Transverse colon (tissue), 4 donors: ENCODE results near the gene PDZD7. TPM values are rescaled to one million over a fixed set of nuclear protein-coding genes. Genes with fewer than 3 reads are reported as not detected.

ENCODE experiments used
- DNase-seq: peaks from one replicate; pipeline ENCODE4 v3.0.0-alpha.2; 2019
- H3K27ac ChIP-seq, 4 donors: fragments of 200-600 bp; sonication (generic); 2 replicates each; pipeline ENCODE4 v1.5.1; 2016 to 2018; ENCODE audit warnings: inconsistent platforms in 4 of 4
- H3K27me3 ChIP-seq: fragments of 200-600 bp; sonication (generic); 2 replicates; pipeline ENCODE4 v1.5.1; 2017; ENCODE audit warnings: inconsistent platforms
- H3K36me3 ChIP-seq, 4 donors: fragments of 200-600 bp; sonication (generic); 2 replicates each; pipeline ENCODE4 v1.5.1; 2017 to 2019; ENCODE audit warnings: inconsistent platforms in 4 of 4
- H3K4me1 ChIP-seq, 4 donors: fragments of 200-600 bp; sonication (generic); 2 replicates each; pipeline ENCODE4 v1.5.1; 2017 to 2020; ENCODE audit warnings: inconsistent platforms in 4 of 4
- H3K4me3 ChIP-seq, 4 donors: fragments of 200-600 bp; sonication (generic); 1 replicate in 1 of 4; 2 replicates in 3 of 4; pipeline versions ENCODE4 v1.5.1 to v1.6.1; 2017 to 2019; ENCODE audit warnings: inconsistent platforms in 4 of 4
- H3K9me3 ChIP-seq, 2 donors: fragments of 200-600 bp; sonication (generic); 2 replicates each; pipeline ENCODE4 v1.5.1; 2017 to 2019; ENCODE audit warnings: inconsistent platforms in 2 of 2
- EP300 ChIP-seq: sonication (generic); formaldehyde crosslinking; IDR thresholded peaks from one replicate; pipeline ENCODE4 v1.6.1; 2017; ENCODE audit warnings: antibody characterized with exemption, low read depth
- POLR2A ChIP-seq: fragments of 450-650 bp; IDR thresholded peaks from one replicate; pipeline ENCODE4 v1.6.1; 2016; ENCODE audit warnings: antibody characterized with exemption, mild to moderate bottlenecking, moderate library complexity
- POLR2AphosphoS5 ChIP-seq, 3 donors: sonication (generic); formaldehyde crosslinking; IDR thresholded peaks; one replicate each; pipeline ENCODE4 v1.6.1; 2016; ENCODE audit warnings: antibody characterized with exemption in 3 of 3
- WGBS, 2 donors: methylation state at CpG; one replicate each; pipeline ENCODE4 v1.1.5; 2018; ENCODE audit warnings: low coverage in 1 of 2; 5-methylcytosine and 5-hydroxymethylcytosine counted together
- in situ Hi-C, 4 donors: fragments of 200-750 bp; cut with MboI; loops; one replicate each; pipeline versions ENCODE4 v1.15.0 to v1.15.1; 2017; ENCODE audit warnings: low sequenced_read_pairs in 3 of 4, low pct_ligation_motif_present in 1 of 4, low pct_unique_long_range_greater_than_20kb in 1 of 4
- intact Hi-C: fragments of 100-400 bp; cut with DNase I; formaldehyde crosslinking; loops from one replicate; pipeline ENCODE4 v1.15.1; 2023; ENCODE audit warnings: low total_unique reads
- total RNA-seq, 4 donors: library from RNA; depleted of rRNA; stranded (reverse); fragments of >200 nt; gene quantifications; one replicate each; pipeline ENCODE4 v1.1.0, GENCODE V29; 2016
- TF ChIP-seq, protein P1 (sequence below), 5 experiments: fragments of 200-600 bp in 3 of 5; fragments of 450-650 bp in 2 of 5; sonication (generic) in 3 of 5; IDR thresholded peaks; 1 replicate in 2 of 5; 2 replicates in 3 of 5; pipeline ENCODE4 v1.5.1; 2016 to 2017; ENCODE audit warnings: antibody characterized with exemption in 5 of 5, inconsistent platforms in 3 of 5, mild to moderate bottlenecking in 2 of 5, moderate library complexity in 1 of 5

The PDZD7 gene
- total RNA-seq, 4 donors from 2014 or later, result 0.27 to 2.0 (median 0.64) TPM; not detected in 1

DNA sequence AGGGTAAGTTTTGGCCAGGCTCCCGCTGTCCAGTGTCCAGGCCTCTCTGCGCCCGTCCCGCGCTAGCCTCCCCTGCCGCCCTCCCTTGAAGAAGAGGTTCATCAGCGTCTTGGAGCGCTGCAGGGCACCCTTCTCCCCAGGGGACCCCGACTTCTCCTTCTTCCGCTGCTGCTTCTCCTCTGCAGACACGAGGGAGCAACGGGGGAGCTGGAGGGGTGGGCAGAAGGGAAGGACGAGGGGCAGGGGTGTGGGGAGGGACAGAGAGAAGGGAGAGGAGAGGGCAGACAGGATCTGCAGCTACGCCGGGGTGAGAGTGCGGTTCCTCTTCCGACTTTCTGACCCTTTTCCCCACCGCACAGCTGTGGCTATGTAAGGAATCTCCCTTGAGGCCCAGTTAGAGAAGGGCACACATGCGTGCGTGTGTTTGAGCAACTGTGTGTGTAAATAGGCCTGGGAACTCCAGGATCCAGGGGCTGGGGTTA lies 12.8 kb downstream of the PDZD7 start:
- Histone ChIP-seq H3K27me3 (peaks cover 27% of the 10 kb centered on the region), H3K4me3 (no peak overlapping the region), H3K36me3 (no peaks in the 10 kb centered on the region), H3K4me1 (peaks cover 0 to 17% (median 8%) of the 10 kb centered on the region in 4 donors), H3K27ac (no peak overlapping the region), H3K9me3 (no peaks in the 10 kb centered on the region)
- in situ Hi-C loops (no loop called here), intact Hi-C loops (loop anchor here (5.0 to 10.0 kb wide), 2 partner anchors 53 to 289 kb away; partner anchors contain the start of gene SEMA4G)
- TF ChIP-seq EP300 (no peak), POLR2A (no peak), POLR2AphosphoS5 (IDR thresholded peaks at IDR 0.05) (no peak)
- TF ChIP-seq, protein P1, sequence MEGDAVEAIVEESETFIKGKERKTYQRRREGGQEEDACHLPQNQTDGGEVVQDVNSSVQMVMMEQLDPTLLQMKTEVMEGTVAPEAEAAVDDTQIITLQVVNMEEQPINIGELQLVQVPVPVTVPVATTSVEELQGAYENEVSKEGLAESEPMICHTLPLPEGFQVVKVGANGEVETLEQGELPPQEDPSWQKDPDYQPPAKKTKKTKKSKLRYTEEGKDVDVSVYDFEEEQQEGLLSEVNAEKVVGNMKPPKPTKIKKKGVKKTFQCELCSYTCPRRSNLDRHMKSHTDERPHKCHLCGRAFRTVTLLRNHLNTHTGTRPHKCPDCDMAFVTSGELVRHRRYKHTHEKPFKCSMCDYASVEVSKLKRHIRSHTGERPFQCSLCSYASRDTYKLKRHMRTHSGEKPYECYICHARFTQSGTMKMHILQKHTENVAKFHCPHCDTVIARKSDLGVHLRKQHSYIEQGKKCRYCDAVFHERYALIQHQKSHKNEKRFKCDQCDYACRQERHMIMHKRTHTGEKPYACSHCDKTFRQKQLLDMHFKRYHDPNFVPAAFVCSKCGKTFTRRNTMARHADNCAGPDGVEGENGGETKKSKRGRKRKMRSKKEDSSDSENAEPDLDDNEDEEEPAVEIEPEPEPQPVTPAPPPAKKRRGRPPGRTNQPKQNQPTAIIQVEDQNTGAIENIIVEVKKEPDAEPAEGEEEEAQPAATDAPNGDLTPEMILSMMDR (IDR thresholded peaks at IDR 0.05), result no peak
- WGBS, 2 donors, result 55% methylated on average over 7 to 20 of the region's 20 CpGs
- no peak for DNase-seq

DNA sequence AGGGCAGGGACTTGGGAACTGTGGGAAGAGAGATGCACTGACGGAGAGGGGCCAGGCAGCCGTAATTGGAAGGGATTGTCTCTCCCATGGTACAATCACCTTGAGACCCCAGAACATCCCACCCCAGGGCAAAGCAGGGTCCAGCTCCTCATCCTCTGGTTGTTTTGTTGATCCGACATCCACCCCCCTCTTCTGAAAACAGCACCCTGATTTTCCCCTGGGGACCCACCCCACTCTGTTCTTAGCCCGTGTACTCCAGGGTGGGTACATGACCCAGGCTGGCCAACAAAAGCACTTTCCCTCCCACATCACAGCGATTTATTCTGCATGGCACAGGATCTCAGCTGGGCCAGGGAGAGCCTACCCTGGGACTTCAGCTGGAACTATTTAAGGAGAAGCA lies 14.1 kb downstream of the PDZD7 start:
- intact Hi-C loops, result loop anchor here (5.0 to 10.0 kb wide), 2 partner anchors 52 to 290 kb away; partner anchors contain the start of gene SEMA4G
- DNase-seq, result no peak
- Histone ChIP-seq H3K4me3 (no peak overlapping the region), H3K9me3 (no peaks in the 10 kb centered on the region), H3K27me3 (peaks cover 27% of the 10 kb centered on the region), H3K27ac (no peak overlapping the region), H3K4me1 (peaks cover 0 to 28% (median 17%) of the 10 kb centered on the region in 4 donors), H3K36me3 (no peaks in the 10 kb centered on the region)
- TF ChIP-seq POLR2A, result no peak
- WGBS, 2 donors, result 70 to 73% methylated on average over 2 to 5 of the region's 5 CpGs
- in situ Hi-C loops, result no loop called here

DNA sequence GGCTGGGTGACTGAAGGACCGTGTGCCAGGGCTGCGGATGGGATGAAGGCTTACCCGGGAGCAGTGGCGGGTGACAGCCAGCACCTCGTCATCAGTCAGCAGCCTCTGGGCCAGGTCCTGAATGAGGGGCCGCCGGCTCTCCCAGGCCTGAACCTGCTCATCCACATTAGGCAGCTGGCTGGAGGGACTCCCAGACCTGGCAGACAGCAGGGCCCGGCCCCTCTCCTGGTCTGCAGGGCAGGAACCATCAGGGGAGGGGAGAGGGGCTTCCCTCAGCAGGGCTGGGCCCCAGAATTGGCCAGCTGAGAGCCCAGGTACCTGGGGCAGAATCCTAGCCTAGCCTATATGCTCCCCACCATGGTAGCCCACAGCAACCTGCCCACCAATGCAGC lies 15.4 kb downstream of the PDZD7 start:
- H3K36me3 ChIP-seq, result no peaks in the 10 kb centered on the region
- H3K4me3 ChIP-seq, result no peak overlapping the region
- no peaks in the 10 kb centered on the region for H3K9me3 ChIP-seq
- intact Hi-C loops, result loop anchor here (5.0 to 10.0 kb wide), 2 partner anchors 51 to 292 kb away; partner anchors contain the start of gene SEMA4G
- TF ChIP-seq POLR2A (no peak), EP300 (no peak), POLR2AphosphoS5 (IDR thresholded peaks at IDR 0.05) (no peak)
- TF ChIP-seq, protein P1 (IDR thresholded peaks at IDR 0.05), result no peak
- DNase-seq, result no peak
- WGBS, 2 donors, result 89% methylated on average over 7 of the region's 8 CpGs; no CpG with 5 or more reads in 1 of the 2 donors
- no peak overlapping the region for H3K27ac ChIP-seq
- in situ Hi-C loops, result no loop called here
- H3K4me1 ChIP-seq, result peaks cover 0 to 28% (median 17%) of the 10 kb centered on the region in 4 donors
- H3K27me3 ChIP-seq, result peaks cover 27% of the 10 kb centered on the region

DNA sequence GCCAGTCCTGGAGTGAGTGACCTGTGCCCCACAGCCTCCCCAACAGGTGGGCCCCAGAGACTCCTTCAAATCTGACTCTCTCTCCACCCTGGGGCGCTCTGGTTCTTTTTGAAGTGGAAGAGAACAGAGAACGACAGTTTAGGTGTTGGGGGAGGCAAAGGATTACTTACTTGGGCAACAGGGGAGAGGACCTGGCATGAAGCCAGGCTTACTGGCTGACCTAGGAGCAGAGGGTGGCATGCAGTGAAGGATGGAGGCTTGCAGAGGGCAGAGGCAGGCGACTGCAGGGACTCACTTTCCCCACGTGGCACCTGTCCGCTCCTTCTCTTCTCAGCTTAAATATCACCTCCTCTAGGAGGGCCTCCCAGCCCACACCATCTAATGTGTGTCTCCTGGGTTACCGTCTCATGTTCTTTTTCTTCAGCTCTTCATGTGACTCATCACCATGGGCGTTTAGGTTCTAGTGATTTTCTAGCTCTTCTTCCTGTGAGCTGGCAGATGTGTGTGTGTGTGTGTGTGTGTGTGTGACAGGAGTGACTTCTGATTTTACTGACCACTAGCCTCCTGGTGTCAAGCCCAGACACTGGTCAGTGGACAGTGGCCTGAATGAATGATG lies 15.9 kb downstream of the PDZD7 start:
- Histone ChIP-seq H3K36me3 (no peaks in the 10 kb centered on the region), H3K27ac (no peak overlapping the region), H3K4me1 (peaks cover 0 to 28% (median 17%) of the 10 kb centered on the region in 4 donors), H3K27me3 (peaks cover 27% of the 10 kb centered on the region), H3K4me3 (no peak overlapping the region), H3K9me3 (no peaks in the 10 kb centered on the region)
- in situ Hi-C loops (no loop called here), intact Hi-C loops (loop anchor here (1.0 to 10.0 kb wide), 3 partner anchors 22 to 292 kb away; partner anchors contain the start of gene SEMA4G)
- DNase-seq, result no peak
- TF ChIP-seq POLR2A (no peak), EP300 (no peak), POLR2AphosphoS5 (IDR thresholded peaks at IDR 0.05) (no peak)
- TF ChIP-seq, protein P1 (IDR thresholded peaks at IDR 0.05), result no peak
- WGBS, 2 donors, result 0 to 44% methylated on average over 1 to 6 of the region's 7 CpGs
